HG03159 (cell line): ENCODE data around the gene TRIO.
"Not testable (repeated sequence)": the region's sequence is repeated elsewhere in the genome, so short reads cannot be mapped to it uniquely, and the experiment has no call there.

Experiments used
- ATAC-seq: cut with Tn5 transposase; IDR thresholded peaks from one replicate; pipeline ENCODE4 v1.9.1; 2021; ENCODE audit warnings: mild to moderate bottlenecking, moderate library complexity; ENCODE audit not compliant: unreplicated experiment

Gene TRIO

DNA sequence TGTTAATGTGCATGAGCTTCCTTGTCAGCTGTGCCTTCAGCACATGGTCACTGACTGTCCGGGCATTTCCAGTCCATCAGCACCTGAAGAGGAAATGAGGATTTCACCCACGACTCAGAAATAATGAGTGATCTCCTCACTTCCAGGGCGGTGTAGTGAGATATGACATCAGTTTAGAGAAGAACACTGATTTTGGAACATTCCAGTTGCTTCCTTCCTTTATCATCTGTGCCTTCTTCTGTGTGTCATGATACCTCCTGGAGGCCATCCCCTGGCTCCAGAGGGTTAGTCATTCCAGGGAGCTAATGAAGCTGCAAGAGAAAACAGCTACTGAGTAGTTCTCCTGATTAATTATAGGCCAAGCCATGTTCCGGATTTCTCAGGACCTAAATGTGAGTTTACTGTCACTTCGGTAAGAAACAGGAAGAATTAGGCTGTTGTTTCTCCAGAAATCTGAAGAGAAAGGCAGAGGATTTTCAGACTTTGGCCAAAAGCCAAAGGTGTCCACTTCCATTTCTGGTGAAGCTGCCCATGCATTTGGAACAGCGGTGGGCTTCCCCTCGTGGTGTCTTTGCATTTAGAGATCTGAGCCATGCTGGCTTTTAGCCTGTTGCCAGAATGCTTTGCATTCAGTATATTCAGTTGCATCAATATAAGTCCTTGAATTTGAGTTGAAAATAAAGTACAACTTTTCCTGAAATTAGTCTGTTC lies 277.1 kb downstream of the TRIO start:
- no peak for ATAC-seq

DNA sequence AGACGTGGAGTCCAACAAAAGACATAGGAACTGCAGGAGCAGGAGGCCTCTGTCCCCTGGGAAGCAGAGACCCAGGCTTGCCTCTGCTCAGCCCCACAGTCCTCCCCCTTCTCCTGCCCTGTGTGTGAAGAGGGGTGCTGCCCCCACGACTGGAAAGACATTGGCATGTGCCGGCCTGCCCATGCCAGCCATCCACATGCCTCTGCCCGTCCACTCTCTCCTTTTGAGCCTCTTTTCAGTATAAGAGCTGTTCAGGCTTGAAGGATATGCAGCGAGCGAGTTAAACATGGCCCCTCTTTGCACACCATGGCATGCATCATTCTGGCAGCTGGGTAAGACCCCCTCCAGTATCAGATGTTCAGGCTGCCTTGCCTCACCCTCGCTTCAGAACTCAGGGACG lies 278.7 kb downstream of the TRIO start:
- ATAC-seq = no peak

- ATAC-seq = no peak
Observed at GRCh38 chr5:14424011-14424685, 281.0 kb downstream of the TRIO start.

- no peak for ATAC-seq
Observed at GRCh38 chr5:14425559-14425958, 282.4 kb downstream of the TRIO start.

DNA sequence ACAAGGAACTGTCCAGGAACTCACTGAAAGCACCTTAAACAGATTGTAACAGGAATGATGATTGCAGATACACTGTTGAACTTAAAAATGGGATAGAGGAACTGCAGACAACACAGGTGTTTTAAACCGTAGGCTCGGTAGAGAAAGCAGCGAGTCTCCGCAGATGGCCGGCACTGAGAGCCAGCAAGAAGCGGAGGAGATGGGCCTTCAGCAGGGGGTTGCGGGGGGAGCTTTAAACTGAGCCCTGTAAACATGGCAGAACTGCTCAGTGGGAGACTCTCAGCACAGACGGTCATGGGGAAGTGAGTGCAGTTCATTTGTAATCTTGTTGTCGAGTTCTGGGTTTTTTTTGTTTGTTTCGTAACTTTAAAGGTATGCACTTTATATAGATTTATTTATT lies 283.4 kb downstream of the TRIO start:
- ATAC-seq = no peak

- no peak for ATAC-seq
Observed at GRCh38 chr5:14428302-14429081, 285.4 kb downstream of the TRIO start.

DNA sequence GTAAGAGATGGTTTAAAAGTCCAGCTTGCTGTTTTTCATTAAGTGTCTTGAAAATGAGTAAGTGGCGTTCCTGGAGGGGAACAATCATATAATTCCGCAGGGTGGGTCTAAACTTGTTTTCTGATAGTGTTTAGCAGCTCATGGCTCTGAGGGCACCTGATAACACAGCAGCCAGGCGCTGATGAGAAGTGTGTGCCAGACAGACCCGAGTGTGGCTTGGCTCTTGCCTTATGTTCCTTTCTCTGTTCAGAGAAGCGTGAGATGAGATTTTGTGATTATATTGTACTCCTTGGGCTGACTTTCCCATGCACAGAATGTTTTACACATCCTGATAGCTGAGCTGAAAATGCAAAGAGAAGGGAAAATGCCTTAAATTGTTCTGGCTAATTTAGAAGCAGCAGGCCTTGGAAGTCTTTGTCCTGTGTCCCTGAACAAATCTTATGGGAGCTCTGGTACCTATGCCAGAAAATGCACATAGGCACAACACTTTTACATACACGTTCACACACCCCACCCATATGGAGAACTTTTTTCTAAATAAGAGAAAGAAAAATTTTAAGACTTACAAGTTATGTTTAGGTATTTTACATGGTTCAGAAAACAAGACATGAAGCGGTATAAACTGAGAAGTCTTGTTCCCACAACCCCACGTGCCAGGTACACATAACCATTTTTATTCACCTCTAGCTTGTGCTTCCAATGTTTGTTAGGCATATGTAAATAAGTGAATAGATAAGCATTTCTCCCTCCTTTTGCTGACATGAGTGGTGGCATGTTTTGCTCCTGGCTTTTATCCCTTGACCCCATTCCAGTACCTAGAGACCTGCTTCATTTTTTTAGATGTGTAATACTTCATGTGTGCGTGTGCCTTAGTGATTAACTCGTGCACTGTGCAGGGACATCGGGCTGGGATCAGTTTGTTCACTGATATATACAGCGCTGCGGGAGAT lies 286.2 kb downstream of the TRIO start:
- no peak for ATAC-seq

- no peak for ATAC-seq
Observed at GRCh38 chr5:14431534-14431933, 288.4 kb downstream of the TRIO start.

GRCh38 chr5:14432931-14433589 lies 289.9 kb downstream of the TRIO start:
- no peak for ATAC-seq

GRCh38 chr5:14435481-14435880 lies 292.3 kb downstream of the TRIO start:
- no peak for ATAC-seq

DNA sequence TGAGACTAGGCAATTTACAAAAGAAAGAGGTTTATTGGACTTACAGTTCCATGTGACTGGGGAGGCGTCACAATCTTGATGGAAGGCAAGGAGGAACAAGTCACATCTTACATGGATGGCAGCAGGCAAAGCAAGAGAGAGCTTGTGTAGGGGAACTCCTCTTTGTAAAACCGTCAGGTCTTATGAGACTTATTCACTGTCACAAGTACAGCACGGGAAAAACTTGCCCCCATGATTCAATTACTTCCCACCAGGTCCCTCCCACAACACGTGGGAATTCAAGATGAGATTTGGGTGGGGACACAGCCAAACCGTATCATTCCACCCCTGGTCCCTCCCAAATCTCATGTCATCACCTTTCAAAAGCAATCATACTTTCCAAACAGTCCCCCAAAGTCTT lies 293.0 kb downstream of the TRIO start:
- not testable (repeated sequence) for ATAC-seq

DNA sequence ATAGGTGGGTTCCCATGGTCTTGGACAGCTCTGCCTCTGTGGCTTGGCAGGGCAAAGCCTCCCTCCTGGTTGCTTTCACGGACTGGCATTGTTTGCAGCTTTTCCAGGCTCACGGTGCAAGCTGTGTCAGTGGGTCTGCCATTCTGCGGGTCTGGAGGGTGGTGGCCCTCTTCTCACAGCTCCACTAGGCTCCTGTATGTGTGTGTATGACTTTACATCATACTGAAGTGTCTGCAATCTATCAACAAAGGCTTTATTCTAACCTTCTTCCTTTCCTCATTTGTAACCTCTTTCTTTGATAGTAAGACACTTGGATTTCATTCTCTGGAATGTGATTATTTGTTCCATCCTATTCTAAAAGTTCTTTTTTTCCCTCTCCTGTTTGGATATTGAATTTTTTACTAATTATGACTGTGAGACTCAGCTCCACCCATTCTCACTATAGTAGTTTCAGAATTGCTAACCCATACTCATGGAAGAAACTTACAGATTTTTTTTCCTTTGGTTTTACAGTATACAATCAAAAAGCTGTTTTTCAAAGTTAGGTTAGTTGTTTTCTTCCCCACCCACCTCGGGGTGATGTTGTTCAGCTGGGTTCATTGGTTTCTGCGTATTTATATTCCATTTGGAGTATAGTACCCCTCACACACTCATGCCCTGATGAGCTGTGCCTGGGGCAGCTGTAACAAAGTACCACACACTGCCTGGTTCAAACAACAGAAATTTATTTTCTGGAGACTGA lies 293.8 kb downstream of the TRIO start:
- no peak for ATAC-seq

DNA sequence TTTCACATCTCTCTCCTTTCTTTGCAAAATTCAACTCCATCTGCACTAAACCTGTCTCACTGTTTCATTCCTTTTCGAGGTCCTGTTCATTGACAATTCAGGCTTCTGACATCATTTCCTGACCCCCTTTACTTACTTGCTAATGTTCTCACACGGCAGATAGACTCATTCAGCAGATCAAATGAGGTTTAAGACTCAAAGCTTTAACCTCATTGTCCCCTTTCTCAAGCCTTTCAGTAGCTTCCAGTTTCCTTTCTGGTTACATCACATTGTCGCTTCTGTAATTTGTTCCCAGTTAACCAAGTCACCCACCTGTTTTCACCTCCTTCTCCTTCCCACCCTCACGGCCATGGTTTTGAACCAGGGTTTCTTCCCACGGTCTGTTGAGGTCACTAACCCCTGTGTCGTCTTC lies 295.1 kb downstream of the TRIO start:
- no peak for ATAC-seq

DNA sequence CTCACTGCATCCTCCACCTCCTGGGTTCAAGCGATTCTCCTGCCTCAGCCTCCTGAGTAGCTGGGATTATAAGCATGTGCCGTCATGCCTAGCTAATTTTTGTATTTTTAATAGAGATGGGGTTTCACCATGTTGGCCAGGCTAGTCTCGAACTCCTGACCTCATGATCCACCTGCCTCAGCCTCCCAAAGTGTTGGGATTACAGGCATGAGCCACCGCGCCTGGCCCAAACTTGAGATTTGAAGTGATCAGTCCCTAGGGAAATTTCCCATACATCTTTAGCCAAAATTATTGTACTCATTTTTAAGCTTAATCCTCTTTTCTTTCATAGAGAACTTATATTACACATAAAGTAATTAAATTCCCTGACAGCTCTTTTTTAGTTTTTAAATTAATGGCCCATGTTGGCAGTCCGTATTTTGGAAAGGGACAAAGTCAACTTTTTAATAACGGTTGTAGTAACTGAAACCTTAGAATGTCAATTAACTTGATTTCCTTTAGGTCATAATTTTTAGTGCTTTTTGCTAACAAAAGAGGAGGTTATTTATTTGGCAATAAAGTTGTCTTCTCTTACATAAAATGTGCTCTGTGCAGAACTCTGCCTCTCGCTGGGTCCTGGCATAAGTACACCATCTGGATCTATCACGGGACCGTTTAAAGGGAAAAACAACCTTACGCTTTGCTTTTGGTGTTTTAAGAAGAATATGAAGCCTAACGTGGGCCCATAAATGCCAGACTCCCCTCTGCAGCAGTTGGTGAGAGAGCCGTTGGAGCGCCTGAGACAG lies 296.1 kb downstream of the TRIO start:
- no peak for ATAC-seq

- ATAC-seq = no peak
Observed at GRCh38 chr5:14440223-14440581, 297.1 kb downstream of the TRIO start.

GRCh38 chr5:14440582-14441431 lies 297.7 kb downstream of the TRIO start:
- no peak for ATAC-seq

GRCh38 chr5:14441641-14442040 lies 298.5 kb downstream of the TRIO start:
- no peak for ATAC-seq

DNA sequence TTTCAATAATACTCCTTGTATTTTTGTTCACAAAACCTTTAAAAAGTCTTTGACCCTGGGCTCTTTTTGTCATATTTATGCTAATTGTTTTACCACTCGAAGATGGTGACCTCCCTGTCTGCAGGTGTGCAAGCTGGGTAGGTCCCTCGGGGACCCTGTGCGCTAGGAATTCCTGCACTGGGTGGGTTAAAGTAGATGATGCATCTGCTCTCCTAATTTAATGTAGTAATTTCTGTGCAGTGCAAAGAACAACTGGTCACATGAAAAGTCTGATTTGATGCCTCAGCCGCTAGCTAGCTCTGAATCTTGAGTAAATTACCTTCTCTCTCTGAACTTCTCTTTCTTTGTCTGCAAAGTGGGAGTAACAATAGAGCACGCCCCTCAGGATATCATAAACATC lies 299.4 kb downstream of the TRIO start:
- no peak for ATAC-seq
